ENCODE data around the gene PKD1. TPM values are rescaled to one million over a fixed set of nuclear protein-coding genes. Genes with fewer than 3 reads are reported as not detected.
A peak's percentile ranks its signal among the peaks of the same experiment; 100 is the strongest.

The PKD1 gene
- polyA plus RNA-seq, 6 donors from 2014 or later: 2.8 to 10.4 (median 4.0) TPM

GRCh38 chr16:2086106-2086742, 49.5 kb downstream of the PKD1 start:
- no peak overlapping the region for H3K4me3 Mint-ChIP-seq
- H3K9me3 Mint-ChIP-seq: no peaks in the 10 kb centered on the region
- no peak for ATAC-seq (ENCODE audit: low read depth in 2 of 2)
- peaks cover 0 to 5% (median 4%) of the 10 kb centered on the region in 3 donors for H3K4me1 Mint-ChIP-seq
- H3K36me3 Mint-ChIP-seq: no peaks in the 10 kb centered on the region
- no peaks in the 10 kb centered on the region for H3K27me3 Mint-ChIP-seq
- H3K27ac Mint-ChIP-seq: peak overlapping the region in 1 of 6 donors; percentile 18
- no peak for DNase-seq

DNA sequence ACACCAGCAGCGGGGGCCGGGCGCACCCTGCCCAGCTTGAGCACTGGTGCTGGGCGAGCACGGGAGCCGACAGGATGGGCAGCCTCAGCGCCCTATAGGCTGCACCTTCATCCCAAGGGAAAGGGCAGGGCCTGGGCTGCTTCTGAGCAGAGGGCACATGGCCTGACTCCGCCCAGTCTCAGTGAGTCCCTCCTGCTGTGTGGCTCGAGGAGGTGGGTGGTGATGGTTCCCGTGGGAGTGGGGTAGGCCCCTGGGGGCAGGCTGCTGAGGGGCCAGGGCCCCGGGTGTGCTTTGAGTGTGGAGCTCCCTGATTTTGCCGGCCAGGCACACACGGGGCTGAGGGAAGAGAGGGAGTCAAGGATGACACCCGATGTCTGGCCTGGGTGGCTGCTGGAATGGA, 50.0 kb downstream of the PKD1 start:
- no peak for ATAC-seq (ENCODE audit: low read depth in 2 of 2)

GRCh38 chr16:2084895-2085625, 50.6 kb downstream of the PKD1 start:
- no peak overlapping the region for H3K27ac Mint-ChIP-seq
- H3K4me1 Mint-ChIP-seq: peaks cover 0 to 5% (median 4%) of the 10 kb centered on the region in 3 donors
- no peaks in the 10 kb centered on the region for H3K9me3 Mint-ChIP-seq
- no peaks in the 10 kb centered on the region for H3K27me3 Mint-ChIP-seq
- no peak for DNase-seq
- H3K36me3 Mint-ChIP-seq: no peaks in the 10 kb centered on the region
- no peak for ATAC-seq (ENCODE audit: low read depth in 2 of 2)
- no peak overlapping the region for H3K4me3 Mint-ChIP-seq

More for the DNA sequence above, 50.0 kb downstream of the PKD1 start:
- no peak overlapping the region for H3K4me3 Mint-ChIP-seq
- H3K27me3 Mint-ChIP-seq: no peaks in the 10 kb centered on the region
- H3K27ac Mint-ChIP-seq: peak overlapping the region in 2 of 6 donors; percentile 18 to 59
- H3K9me3 Mint-ChIP-seq: no peaks in the 10 kb centered on the region
- no peaks in the 10 kb centered on the region for H3K36me3 Mint-ChIP-seq
- H3K4me1 Mint-ChIP-seq: peaks cover 0 to 5% (median 4%) of the 10 kb centered on the region in 3 donors
- DNase-seq: no peak

DNA sequence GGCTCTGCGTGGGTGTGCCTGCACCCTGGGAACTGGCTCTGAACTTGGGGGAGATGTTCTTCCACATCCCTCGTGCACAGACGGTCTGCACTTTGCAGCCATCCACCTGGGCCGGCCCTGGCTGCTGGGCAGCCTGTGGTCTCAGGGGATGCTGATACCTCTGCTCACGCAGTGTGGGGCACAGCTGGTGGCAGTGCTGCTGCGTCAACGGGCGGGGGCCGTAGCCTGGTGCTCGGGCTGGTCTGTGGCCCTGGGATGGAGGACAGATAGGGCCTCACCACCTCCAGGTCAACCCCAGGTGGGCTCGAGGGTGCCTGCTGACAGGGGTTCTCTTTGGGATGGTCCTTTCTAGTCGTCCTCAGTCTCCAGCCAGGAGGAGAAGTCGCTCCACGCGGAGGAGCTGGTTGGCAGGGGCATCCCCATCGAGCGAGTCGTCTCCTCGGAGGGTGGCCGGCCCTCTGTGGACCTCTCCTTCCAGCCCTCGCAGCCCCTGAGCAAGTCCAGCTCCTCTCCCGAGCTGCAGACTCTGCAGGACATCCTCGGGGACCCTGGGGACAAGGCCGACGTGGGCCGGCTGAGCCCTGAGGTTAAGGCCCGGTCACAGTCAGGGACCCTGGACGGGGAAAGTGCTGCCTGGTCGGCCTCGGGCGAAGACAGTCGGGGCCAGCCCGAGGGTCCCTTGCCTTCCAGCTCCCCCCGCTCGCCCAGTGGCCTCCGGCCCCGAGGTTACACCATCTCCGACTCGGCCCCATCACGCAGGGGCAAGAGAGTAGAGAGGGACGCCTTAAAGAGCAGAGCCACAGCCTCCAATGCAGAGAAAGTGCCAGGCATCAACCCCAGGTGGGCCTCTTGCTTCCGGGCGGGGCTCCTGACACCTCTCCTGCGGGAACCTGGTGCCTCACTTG, 51.6 kb downstream of the PKD1 start:
- DNase-seq (no peak), ATAC-seq (ENCODE audit: low read depth in 2 of 2) (no peak)
- Mint-ChIP-seq H3K27ac (no peak overlapping the region), H3K36me3 (no peaks in the 10 kb centered on the region), H3K27me3 (no peaks in the 10 kb centered on the region), H3K4me3 (no peak overlapping the region), H3K9me3 (no peaks in the 10 kb centered on the region), H3K4me1 (peaks cover 0 to 5% (median 4%) of the 10 kb centered on the region in 3 donors)

- H3K4me1 Mint-ChIP-seq: peaks cover 0 to 5% (median 4%) of the 10 kb centered on the region in 3 donors
- H3K27ac Mint-ChIP-seq: peak overlapping the region in 1 of 6 donors; percentile 71
- no peaks in the 10 kb centered on the region for H3K36me3 Mint-ChIP-seq
- ATAC-seq (ENCODE audit: low read depth in 2 of 2): no peak
- no peak for DNase-seq
- no peaks in the 10 kb centered on the region for H3K9me3 Mint-ChIP-seq
- no peaks in the 10 kb centered on the region for H3K27me3 Mint-ChIP-seq
- no peak overlapping the region for H3K4me3 Mint-ChIP-seq
Measured at GRCh38 chr16:2083409-2083808, 52.3 kb downstream of the PKD1 start.

DNA sequence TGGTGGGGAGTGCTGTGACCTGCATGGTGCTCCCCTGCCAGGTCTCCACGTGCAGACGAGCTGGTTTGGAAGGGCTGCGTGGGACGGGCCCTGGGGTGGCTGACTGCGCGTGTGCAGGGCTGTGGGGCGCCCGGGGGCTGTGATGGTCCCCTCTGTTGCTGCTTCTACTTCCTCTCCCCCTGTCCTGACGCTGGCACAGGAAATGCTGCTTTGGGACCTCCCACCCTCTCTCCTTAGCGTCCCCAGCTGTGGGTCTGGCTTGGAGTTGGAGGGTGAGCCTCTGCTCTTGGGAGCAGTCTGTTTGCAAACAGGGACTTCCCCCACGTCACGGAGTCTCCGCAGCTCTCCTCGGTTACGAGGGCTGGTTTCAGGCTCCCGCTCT, 52.7 kb downstream of the PKD1 start:
- no peaks in the 10 kb centered on the region for H3K9me3 Mint-ChIP-seq
- H3K36me3 Mint-ChIP-seq: no peaks in the 10 kb centered on the region
- no peaks in the 10 kb centered on the region for H3K27me3 Mint-ChIP-seq
- H3K4me1 Mint-ChIP-seq: peaks cover 0 to 5% (median 4%) of the 10 kb centered on the region in 3 donors
- ATAC-seq (ENCODE audit: low read depth in 2 of 2) (no peak), DNase-seq (no peak)
- H3K27ac Mint-ChIP-seq: peak overlapping the region in 2 of 6 donors; percentile 71 to 90
- no peak overlapping the region for H3K4me3 Mint-ChIP-seq

GRCh38 chr16:2082171-2082982, 53.3 kb downstream of the PKD1 start:
- Mint-ChIP-seq H3K9me3 (no peaks in the 10 kb centered on the region), H3K27me3 (no peaks in the 10 kb centered on the region), H3K36me3 (no peaks in the 10 kb centered on the region), H3K4me1 (peaks cover 0 to 5% (median 4%) of the 10 kb centered on the region in 3 donors), H3K27ac (peak overlapping the region in 1 of 6 donors; percentile 56), H3K4me3 (peak overlapping the region in 1 of 8 donors; percentile 72)
- DNase-seq (no peak), ATAC-seq (ENCODE audit: low read depth in 2 of 2) (no peak)

GRCh38 chr16:2081201-2082084, 54.3 kb downstream of the PKD1 start:
- no peak for ATAC-seq (ENCODE audit: low read depth in 2 of 2)
- Mint-ChIP-seq H3K27ac (no peak overlapping the region), H3K27me3 (no peaks in the 10 kb centered on the region), H3K4me1 (peaks cover 0 to 5% (median 4%) of the 10 kb centered on the region in 3 donors), H3K36me3 (no peaks in the 10 kb centered on the region), H3K9me3 (no peaks in the 10 kb centered on the region), H3K4me3 (no peak overlapping the region)
- no peak for DNase-seq

- no peaks in the 10 kb centered on the region for H3K9me3 Mint-ChIP-seq
- ATAC-seq (ENCODE audit: low read depth in 2 of 2) (no peak), DNase-seq (no peak)
- peaks cover 0 to 5% (median 4%) of the 10 kb centered on the region in 3 donors for H3K4me1 Mint-ChIP-seq
- no peaks in the 10 kb centered on the region for H3K27me3 Mint-ChIP-seq
- no peak overlapping the region for H3K4me3 Mint-ChIP-seq
- no peaks in the 10 kb centered on the region for H3K36me3 Mint-ChIP-seq
- no peak overlapping the region for H3K27ac Mint-ChIP-seq
Measured at GRCh38 chr16:2079991-2080390, 55.7 kb downstream of the PKD1 start.

GRCh38 chr16:2079311-2079800, 56.3 kb downstream of the PKD1 start:
- H3K36me3 Mint-ChIP-seq: peaks cover 0 to 5% of the 10 kb centered on the region in 2 donors
- DNase-seq (no peak), ATAC-seq (ENCODE audit: low read depth in 2 of 2) (no peak)
- H3K9me3 Mint-ChIP-seq: no peaks in the 10 kb centered on the region
- H3K4me3 Mint-ChIP-seq: no peak overlapping the region
- H3K27ac Mint-ChIP-seq: no peak overlapping the region
- H3K27me3 Mint-ChIP-seq: no peaks in the 10 kb centered on the region
- H3K4me1 Mint-ChIP-seq: peaks cover 0 to 5% (median 4%) of the 10 kb centered on the region in 3 donors

DNA sequence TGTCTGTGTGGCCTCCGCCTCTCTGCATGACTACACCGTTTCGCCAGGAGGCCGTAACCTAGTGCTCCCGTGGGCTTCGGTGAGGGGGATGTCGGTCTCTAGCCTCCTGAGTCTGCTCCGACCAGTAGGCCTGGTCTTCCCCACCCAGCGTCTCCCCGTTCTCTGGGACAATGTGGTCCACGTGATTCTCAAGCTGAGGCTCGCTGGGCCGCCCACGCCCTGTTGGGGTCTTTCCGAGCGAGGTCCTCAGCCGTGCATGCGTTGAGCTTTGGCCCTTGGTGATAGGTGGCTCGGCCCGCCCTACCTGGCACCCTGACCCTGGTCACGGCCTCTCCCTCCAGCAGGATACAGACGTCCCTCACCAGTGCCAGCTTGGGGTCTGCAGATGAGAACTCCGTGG, 57.0 kb downstream of the PKD1 start:
- Mint-ChIP-seq H3K27ac (no peak overlapping the region), H3K36me3 (peaks cover 0 to 7% of the 10 kb centered on the region in 2 donors), H3K4me1 (peaks cover 0 to 5% (median 4%) of the 10 kb centered on the region in 3 donors), H3K4me3 (no peak overlapping the region), H3K9me3 (no peaks in the 10 kb centered on the region), H3K27me3 (no peaks in the 10 kb centered on the region)
- DNase-seq (no peak), ATAC-seq (ENCODE audit: low read depth in 2 of 2) (no peak)

DNA sequence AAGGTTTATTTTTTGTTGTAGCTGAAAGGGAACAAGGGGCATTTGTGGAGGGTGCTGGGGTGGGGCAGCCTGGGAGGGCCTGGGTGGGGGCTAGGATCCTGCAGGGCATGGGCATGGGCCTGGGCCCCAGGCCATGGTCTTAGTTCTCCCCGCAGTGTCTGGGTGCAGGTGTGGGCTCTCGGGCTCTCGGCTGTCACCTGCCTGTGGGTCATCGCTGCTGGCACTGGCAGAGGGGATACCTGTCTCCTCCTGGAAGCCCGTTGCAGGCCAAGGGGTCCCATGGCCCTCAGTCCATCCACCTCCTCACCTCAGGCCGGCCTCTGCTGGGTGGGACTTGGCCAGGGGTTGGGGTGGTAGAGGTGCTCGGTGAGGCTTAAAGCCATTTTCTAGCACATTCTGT, 57.6 kb downstream of the PKD1 start:
- Mint-ChIP-seq H3K36me3 (peaks cover 0 to 7% of the 10 kb centered on the region in 2 donors), H3K4me3 (no peak overlapping the region), H3K9me3 (no peaks in the 10 kb centered on the region), H3K27me3 (no peaks in the 10 kb centered on the region), H3K27ac (no peak overlapping the region), H3K4me1 (peaks cover 0 to 5% (median 4%) of the 10 kb centered on the region in 3 donors)
- no peak for ATAC-seq (ENCODE audit: low read depth in 2 of 2)
- DNase-seq: no peak
